ENCODE results near the gene TBC1D1. TPM values are rescaled to one million over a fixed set of nuclear protein-coding genes. Genes with fewer than 3 reads are reported as not detected.

The TBC1D1 gene
- total RNA-seq, 1 experiment from 2014 or later, result 130 TPM

GRCh38 chr4:38077791-38078489, 187.1 kb downstream of the TBC1D1 start:
- no peak for DNase-seq (ENCODE audit: low read depth)

DNA sequence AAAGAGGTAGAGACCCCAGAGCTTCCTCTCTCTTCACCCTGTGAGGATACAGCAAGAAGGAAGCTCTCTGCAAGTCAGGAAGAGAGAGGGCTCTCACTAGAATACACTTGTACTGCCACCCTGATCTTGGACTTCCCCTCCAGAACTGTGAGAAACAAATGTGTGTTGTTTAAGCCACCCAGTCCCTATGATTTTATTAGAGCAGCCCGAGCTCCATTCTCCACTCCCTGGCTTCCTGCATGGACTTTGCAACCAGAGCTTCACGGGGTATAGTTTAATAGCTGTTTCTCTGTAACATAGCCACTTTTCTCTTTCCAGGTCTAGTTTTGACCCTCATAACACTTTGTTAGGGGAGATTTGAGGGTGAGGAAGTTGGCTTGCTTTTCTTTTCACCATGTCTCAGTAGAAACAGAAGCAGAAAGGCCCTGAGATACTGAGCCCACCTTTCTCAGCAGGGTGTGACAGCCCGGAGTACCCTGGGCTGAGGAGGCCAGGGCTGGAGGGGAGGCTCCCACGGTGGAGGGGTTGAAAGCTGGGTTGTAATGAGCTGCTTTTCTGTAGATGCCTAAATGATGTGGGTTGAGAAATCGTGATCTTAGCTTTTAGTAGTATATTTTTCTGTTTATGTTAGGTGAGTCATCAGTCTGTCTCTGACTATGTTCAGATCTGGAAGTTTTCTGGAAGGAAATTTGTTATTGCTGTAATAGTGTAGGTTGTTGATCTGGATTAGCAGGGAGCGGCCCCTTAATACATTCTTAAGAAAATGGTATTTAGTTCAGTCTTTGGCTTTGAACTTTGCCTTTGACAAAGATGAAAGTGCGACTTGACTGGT, 187.9 kb downstream of the TBC1D1 start:
- peak; percentile 76 for DNase-seq (ENCODE audit: low read depth)

DNA sequence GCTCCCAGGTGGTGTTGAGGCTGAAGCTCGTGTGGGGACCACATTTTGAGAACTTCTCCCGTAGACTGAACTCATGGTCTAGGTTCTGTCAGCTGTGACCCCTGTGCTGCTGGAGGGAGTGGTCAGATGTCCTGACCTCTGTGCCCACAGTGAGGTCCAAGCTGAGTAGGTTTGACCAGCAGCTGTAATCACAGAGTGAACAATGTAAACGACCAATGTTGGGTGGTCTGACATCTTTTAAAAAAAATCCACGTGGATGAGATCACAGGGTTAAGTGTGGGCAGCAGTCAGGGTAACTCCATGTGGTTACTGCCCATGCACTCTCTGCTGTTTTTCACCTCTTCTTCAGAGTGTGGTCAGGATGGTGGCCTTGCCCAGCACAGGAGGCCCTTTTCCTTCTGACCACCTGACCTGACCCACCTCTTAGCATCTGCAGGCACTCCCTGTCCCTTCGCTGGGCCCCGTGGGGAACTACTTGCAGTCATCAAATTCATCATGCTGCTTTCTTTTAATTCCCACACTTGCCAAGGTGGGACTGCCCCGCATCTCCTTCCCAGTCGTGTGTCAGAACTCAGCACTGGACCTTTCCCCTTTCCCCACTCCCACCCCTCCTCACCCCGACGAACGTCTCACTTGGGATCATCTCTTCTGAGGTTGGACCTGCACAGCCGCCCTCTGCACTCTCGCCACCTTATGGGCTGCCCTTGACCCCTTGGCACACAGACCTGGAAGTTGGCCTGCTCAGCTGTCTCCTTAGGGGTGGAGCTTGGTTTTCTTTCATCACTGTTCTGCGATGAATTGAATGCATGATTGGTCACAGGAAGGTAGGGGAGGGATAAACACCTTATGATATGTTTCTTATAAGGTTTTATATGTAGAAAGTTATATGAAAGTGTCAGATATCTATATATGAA, 189.4 kb downstream of the TBC1D1 start:
- DNase-seq (ENCODE audit: low read depth), result no peak

DNA sequence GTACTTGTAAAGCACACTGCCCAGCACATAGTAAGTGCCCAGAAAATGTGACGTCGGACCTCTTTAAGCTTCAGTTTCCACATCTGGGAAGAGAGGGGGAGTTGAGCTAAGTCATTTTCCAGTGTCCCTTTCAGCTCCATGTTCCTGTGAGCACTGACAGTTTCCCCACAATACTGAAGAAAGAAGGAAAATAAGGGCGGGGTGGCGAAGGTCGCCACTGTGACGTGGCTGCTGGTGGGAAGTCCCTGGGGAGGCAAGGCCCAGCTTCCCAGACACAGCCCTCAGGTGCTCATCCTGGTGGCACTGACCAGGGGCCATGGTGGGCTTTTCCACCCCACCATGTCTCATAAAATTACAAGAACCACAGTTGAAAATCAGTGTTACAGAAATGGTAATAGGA, 191.1 kb downstream of the TBC1D1 start:
- DNase-seq (ENCODE audit: low read depth), result no peak

GRCh38 chr4:38082424-38083385, 191.8 kb downstream of the TBC1D1 start:
- peak; percentile 86 for DNase-seq (ENCODE audit: low read depth)

DNA sequence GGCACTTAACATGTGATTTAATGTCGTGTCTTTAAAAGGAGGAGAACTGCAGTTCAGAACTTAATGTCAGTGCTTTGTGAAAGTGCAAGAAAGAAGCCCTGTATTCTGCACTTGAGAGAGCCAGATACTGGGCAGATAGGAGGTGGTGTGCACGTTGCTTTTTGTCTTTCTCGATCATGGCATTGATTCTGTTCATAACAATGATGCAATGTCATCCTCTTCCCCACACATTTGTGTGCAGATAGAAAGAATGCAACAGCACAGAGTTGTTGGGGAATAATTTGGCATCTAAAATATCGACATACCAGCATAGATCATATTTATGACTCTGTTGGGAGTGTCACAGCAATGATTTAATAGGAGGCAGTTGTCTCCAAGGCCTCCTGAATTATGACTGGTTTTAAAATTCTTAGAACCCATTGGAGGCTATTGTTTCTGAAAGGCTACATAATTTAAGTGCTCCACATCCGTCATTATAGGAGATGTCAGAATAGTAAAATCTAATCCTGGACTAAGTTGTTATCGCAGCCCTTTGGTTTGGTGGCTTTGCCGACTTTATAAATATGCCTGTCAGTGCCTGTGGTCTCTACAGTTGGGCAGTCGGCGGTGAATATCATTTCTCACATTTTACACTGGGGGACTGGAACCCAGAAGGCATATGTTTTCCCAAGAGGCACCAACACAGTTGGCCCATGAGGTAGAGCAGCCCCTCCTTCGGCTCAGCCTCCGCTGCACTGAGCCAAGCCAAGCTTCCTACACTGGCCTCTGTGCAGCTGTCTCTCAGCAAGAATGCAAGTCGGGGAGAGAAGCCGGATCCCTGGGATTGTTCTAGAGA, 194.2 kb downstream of the TBC1D1 start:
- DNase-seq (ENCODE audit: low read depth), result no peak

DNA sequence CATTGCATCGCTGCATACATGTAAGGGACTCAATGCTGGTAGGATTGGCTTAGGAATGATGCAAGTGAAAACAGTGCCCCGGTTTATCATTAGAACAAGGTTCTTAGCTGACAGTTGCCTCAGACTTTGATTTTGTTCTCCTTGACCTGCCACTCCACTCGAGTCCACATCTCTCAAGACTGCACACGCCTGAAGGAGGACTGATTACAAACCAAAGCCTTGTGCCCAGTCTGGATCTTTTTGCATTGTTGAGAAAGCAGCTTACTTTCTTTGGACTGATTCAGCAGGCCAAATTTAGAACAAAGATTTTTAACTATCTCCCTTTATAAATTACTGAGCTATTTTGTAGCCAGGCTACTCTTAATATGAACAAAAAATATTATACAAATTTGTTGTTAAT, 194.9 kb downstream of the TBC1D1 start:
- no peak for DNase-seq (ENCODE audit: low read depth)

DNA sequence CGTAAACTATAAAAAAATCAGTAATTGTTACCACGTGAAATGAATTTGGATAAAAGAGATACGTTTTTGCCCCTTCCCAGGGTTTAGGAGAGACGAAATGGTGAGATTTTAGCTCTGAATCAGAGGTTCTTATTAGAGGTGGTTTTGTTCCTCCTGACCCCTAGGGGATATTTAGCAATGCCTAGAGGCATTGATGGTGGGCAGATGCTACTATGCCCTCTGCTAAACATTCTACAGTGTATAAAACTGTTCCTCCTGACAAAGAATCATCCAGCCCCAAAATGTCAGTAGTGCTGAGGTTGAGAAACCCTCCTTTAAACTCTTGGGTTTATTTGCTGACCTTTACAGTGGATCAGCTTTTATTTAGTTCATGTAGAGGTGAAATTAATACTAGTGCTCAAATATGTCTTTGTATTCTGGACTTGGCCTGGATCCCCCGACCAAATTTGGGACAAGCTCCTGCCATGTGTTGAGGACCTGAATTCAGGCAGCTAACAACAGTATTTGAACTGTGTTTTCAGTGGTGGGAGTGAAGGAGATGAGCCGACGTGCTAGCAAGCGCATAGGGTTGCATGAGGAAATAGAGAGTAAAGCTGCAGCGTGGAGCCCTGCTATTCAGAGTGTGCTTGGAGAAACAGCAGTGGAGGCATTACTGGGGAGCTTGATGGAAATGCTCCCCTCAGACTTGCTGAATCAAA, 195.4 kb downstream of the TBC1D1 start:
- no peak for DNase-seq (ENCODE audit: low read depth)

DNA sequence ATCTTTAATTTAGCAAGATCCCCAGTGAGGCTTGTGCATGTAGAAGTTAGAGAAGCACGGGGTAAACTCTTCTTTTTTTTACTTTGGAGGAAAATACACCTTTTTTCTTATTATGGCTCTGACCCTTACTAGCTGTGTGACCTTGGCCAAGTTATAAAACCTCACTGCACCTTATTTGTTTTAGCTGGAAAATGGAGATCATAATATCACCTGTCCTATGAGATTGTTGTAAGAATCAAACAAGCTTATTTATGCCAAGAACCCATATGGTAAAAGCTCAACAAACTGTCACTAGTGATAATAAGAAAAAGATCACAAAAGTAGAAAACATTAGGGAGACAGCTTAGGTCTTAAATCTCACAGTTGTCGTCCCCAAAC, 196.0 kb downstream of the TBC1D1 start:
- no peak for DNase-seq (ENCODE audit: low read depth)

DNA sequence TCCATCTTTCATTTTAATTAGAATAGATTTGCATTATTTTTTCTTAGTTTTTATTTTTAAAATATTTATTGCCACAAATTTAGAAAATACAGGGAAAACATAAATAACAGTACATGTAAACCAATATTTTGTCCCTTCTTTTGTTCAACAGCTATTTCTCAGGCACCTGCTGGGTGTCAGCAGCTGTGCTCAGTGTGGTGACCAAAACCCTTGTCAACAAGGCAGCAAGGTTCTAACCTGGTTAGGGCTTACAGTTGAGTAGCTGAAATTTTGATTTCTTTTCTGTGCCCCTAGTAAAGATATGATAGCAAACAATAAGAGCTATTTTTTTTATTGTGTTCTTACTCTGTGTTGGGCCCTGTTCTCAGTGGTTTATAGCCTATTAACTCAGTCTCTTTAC, 197.4 kb downstream of the TBC1D1 start:
- no peak for DNase-seq (ENCODE audit: low read depth)

GRCh38 chr4:38089961-38090360, 199.1 kb downstream of the TBC1D1 start:
- no peak for DNase-seq (ENCODE audit: low read depth)

DNA sequence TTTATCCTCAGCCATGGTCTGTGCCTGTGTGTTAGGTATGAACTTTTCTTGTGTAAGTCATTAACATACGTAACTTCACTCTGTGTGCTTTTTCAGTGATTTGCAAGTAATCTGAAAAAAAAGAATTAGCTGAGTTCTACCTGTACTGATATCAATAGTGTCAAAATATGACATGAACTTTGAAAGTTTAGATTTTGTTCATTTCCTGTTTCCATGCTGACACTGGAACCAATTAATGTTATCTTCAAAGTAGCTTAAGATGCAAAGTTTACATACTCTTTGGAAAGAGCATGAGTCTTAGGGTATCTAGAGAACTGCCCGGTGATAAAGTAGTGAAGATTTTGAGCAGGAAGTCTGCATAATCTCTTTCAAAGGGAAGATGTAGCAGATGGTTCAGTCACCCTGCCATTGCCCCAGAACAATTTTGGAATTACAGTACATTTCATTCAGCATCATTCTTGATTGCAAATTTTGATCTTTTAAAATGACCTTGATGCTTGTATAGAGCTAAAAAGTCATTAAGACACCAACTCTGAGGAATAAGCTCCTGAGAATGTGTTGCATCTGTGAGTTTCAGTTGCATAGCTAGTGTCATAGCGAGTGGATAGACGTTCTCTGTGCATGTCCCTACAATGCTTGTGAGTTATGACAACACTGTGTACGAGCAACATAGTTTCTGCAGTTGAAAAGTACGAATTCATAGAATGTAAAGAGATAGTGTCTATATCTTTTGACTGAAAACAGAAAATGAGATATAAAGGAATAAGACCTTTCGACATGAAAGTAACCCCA, 199.8 kb downstream of the TBC1D1 start:
- no peak for DNase-seq (ENCODE audit: low read depth)

DNA sequence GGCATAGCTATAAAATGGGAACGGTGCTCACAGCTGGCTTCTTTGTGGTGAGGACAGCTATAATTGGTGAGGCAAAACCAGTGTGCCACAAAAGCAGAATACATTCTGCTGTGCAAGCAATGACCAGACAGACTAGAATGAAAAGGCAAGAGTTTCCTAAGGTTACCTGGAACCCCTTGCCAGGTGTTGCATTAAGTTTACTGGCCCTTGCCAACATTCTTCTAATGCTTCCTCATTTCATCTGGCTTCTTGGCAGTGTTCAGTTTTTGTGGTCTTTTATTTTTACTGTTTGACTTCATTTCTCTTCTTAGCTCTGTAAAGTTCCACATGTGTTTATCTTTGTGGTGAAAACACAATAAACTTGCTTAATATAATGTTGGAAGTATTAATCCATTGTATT, 200.8 kb downstream of the TBC1D1 start:
- peak; percentile 72 for DNase-seq (ENCODE audit: low read depth)

DNA sequence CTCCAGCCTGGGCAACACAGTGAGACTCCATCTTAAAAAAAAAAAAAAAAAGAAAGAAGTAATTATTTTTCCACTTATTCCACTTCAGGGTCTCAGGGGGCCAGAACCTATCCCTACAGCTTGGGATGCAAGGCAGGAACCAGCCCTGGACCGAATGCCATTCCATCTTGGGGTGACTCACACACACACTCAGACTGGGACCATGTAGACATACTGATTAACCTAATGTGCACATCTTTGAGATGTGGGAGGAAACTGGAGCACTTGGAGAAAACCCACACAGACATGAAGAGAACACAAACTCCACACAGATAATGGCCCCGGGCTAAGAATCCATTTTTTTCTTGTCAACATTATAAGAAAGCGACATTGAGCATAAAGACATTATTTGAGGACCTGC, 201.8 kb downstream of the TBC1D1 start:
- DNase-seq (ENCODE audit: low read depth), result peak; percentile 70

- no peak for DNase-seq (ENCODE audit: low read depth)
Measured at GRCh38 chr4:38094419-38094818, 203.5 kb downstream of the TBC1D1 start.

- no peak for DNase-seq (ENCODE audit: low read depth)
Measured at GRCh38 chr4:38095691-38096090, 204.8 kb downstream of the TBC1D1 start.

GRCh38 chr4:38097818-38098217, 206.9 kb downstream of the TBC1D1 start:
- no peak for DNase-seq (ENCODE audit: low read depth)

DNA sequence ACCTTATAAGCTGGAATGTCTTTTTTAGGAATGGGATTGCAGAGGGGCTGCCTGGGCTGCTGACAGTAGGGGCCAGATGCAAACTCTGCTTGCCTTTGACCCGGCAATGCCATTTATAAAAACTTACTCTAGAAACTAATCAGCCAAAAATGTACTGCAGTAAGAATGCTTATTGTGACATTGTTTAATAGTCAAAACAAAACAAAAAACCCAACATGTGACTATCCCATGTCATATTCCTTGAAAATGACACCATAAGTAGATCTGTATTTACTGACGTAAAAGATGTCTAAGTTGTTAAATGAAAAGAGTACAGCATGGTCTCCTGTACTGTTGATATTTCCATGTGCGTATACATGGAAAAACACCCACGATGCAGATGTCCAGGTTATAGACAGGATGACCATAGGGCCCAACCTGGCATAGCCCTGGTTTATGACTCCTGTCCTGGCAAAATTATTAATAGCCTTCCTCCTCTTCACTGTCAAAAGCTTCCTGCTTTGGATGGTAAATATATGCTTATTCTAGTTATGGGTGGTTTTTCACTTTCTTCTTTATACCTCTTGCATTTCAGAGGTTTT, 208.2 kb downstream of the TBC1D1 start:
- DNase-seq (ENCODE audit: low read depth), result no peak

All from M059J (cell line).